D721Med (cell line): ENCODE measurements around the gene SPO11.

Source experiments
- DNase-seq: peaks from one replicate; pipeline ENCODE4 v3.0.0; 2011; ENCODE audit warnings: low spot score; ENCODE audit not compliant: insufficient read length
- FAIRE-seq: peaks from 2 replicates; lab custom pipeline; 2011; peaks lifted over from hg19 to GRCh38; lab: Jason Lieb, UNC
- TF ChIP-seq, protein P1 (sequence below): IDR thresholded peaks from 2 replicates; pipeline ENCODE4 v1.5.1; 2012; ENCODE audit warnings: mild to moderate bottlenecking, control low read depth; ENCODE audit not compliant: insufficient read depth; ENCODE audit errors: missing control alignments

SPO11 gene

DNA sequence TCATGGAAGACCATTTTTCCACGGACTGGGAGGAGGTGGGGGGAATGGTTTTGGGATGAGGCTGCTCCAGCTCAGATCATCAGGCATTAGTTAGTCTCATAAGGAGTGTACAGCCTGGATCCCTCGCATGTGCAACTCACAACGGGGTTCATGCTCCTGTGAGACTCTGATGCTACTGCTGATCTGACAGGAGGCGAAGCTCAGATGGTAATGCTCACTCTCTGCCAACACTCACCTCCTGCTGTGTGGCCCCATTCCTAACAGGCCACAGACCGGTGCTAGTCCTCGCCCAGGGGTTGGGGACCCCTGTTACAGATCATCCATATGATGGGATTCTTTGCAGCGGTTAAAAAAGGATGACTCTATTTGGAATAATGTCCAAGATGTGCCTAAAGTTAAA, 35.6 kb upstream of the SPO11 start:
- FAIRE-seq (no peak), DNase-seq (no peak)
- TF ChIP-seq, protein P1, sequence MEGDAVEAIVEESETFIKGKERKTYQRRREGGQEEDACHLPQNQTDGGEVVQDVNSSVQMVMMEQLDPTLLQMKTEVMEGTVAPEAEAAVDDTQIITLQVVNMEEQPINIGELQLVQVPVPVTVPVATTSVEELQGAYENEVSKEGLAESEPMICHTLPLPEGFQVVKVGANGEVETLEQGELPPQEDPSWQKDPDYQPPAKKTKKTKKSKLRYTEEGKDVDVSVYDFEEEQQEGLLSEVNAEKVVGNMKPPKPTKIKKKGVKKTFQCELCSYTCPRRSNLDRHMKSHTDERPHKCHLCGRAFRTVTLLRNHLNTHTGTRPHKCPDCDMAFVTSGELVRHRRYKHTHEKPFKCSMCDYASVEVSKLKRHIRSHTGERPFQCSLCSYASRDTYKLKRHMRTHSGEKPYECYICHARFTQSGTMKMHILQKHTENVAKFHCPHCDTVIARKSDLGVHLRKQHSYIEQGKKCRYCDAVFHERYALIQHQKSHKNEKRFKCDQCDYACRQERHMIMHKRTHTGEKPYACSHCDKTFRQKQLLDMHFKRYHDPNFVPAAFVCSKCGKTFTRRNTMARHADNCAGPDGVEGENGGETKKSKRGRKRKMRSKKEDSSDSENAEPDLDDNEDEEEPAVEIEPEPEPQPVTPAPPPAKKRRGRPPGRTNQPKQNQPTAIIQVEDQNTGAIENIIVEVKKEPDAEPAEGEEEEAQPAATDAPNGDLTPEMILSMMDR, result no peak

GRCh38 chr20:57294550-57294949, 35.1 kb upstream of the SPO11 start:
- TF ChIP-seq, protein P1, result no peak
- FAIRE-seq (no peak), DNase-seq (no peak)

DNA sequence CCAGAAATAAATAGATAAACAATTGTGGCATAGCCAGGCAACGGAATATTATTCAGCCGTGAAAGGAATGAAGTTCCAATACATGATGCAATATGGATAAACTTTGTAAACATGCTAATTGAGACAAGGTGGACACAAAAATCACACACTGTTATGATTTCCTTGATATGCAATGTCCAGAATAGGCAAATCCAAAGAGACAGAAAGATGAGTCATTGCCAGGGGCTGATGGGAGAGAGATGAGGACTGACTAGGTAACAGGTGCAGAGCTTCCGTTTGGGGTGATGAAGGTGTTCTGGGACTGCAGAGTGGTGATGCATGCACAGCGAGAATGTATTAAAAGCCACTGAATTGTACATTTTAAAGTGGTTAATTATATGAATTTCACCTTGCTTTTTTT, 31.1 kb upstream of the SPO11 start:
- TF ChIP-seq, protein P1, result no peak
- no peak for FAIRE-seq
- DNase-seq, result no peak

DNA sequence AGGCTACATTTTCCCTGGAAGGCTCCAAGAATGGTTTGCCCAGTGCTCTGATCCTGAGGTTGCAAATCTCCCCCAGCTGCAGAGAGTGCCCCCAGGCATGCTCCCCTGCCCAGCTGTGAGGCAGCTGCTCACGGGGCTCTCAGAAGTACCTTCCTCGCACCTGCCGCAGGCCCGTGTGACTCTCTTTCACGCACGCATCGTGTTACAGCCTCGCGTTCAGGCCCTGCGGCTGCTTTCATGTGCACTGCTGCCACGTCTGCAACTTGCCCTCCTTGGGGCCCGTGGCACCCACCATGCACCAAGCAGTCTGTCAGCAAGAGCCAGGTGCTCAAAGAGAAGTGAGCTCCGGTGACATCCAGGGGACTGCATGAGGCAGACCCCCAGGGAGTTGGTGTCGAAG, 28.6 kb upstream of the SPO11 start:
- TF ChIP-seq, protein P1, result no peak
- FAIRE-seq (no peak), DNase-seq (no peak)

- TF ChIP-seq, protein P1, result no peak
- DNase-seq, result no peak
- FAIRE-seq, result no peak
Observed at GRCh38 chr20:57306747-57307146, 22.9 kb upstream of the SPO11 start.

DNA sequence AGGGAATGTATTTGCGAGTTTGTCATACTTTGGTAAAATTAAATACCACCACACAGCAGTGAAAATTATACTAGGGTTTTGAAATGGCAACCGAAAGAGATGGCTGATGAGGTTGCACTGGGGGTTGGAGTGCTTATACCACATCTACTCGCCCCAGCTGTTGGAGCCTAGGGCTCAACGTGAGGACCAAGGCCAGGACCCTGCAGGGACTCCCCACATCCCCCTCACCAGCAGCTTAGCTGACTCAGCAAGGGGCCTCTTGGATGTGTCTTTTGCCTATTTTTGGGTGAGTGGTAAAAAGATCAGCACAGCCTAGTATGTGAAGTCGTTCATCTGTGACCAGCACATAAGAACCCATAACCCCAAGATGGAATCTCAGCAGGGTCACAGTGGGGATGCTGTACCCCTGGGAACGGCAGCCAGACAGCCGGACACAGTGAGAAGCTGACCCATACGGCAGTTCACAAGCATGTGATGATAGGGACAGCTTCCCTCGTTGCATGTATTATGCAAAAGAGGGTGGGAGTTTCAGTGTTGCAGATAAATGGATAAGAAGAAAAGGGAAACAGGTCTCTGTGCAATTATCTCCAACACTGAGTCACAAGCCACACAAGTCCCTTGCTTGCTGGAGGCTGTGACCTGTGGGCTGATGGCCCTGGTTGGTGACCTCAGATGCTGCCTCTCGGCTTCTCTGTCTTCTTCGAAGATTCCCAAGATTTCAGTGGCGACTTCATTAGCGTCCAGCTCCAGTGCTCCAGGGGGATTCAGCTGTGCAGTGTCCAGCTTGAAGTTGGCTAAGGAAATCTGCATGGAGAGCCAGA, 20.9 kb upstream of the SPO11 start:
- TF ChIP-seq, protein P1, result no peak
- DNase-seq (no peak), FAIRE-seq (no peak)

DNA sequence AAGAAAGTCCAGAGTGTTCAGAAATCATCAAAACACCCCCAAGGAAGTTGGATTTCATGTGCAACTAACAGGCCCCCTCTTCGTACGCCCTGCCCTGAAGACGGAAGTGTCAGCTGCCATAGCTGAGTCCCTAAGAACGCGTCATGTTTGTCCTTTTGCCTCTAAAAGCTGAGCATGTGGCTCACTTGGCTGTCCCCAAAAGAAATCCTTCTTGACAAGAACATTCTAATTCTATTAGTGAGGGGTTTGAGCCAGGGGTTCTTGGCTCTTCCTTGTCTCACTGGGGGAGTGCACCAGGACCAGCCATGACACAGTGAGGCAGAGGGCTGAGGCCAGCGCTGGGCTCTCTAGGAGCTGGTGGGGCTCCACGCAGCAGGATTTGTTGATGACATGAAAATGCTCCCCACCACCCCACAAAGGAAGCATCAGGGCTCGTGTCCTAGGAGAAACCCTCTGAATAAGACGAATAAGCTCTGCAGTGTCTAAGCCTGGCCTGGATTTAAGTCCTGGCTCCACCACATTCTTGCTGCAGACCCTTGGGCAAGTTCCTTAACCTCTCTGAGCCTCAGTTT, 20.0 kb upstream of the SPO11 start:
- FAIRE-seq (no peak), DNase-seq (no peak)
- TF ChIP-seq, protein P1, result no peak
